OCI-LY7 (cell line): ENCODE data around the gene FANCE.

Experiments used
- CTCF ChIP-seq: fragments of 200-600 bp; sonication (generic); conservative IDR thresholded peaks from 2 replicates; pipeline ENCODE4 v1.5.1; 2014; ENCODE audit warnings: mild to moderate bottlenecking, antibody characterized with exemption, low read length, moderate library complexity, mixed read lengths
- EZH2phosphoT487 ChIP-seq: fragments of 200-600 bp; sonication (generic); IDR thresholded peaks from 2 replicates; pipeline ENCODE4 v1.6.1; 2018; ENCODE audit warnings: low read depth, borderline replicate concordance, mild to moderate bottlenecking, mixed run types, antibody characterized with exemption, low read length, moderate library complexity, mixed read lengths

DNA sequence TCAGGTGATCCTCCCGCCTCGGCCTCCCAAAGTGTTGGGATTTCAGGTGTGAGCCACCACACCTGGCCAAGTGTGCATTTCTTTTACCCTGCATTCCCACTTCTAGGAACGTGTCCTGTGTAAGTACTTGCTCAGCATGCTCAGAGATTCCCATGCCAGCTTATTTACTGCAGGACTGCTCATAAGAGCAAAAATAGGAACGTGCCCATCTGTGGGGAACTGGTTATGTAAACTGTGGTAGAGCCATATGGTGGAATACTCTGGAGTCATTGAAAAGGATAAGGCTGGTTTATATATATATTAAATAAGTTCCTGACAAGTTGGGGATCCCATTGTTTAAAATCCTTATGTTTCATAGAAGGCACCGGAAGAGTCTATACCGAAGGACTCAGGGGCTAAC is 38.2 kb upstream of the FANCE start:
- no peak for TF ChIP-seq EZH2phosphoT487
- no peak for TF ChIP-seq CTCF
